ENCODE data around the gene FRMD8.

Gene FRMD8

DNA sequence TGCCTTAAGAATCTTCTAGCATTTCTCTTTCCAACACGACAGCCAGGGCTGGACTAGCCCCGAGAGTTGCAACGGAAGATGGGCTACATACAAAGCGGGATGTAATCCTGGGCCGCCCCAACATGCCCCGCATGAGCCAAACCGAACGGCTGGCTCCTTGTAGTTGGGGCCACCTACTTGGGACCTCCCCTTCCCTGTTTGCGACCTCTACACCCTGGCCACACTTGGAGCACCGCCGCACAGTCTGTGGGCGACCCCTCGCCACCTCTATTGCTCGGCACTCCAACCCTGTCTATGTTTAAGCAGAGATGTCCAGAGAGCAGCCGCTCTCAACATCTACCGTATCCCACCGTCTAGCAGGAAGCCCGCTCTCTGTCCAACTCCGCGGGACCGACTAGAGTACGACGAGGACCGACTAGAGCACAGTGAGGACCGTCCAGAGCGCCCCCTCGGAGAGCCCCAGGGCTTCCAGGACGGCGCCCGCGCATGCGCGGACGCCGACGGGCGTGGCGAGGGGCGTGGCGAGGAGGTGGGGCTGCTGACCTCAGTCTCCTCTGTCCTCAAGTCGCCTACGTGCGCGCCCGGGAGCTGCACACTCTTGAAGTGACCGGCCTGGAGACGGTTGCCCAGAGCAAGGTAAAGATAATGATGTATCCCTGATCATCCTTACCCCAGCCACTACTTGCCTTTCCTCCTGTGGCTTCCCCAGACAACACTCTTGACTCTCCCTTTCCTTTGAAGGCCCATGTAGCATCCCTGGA, 68.4 kb downstream of the FRMD8 start:
- peak; percentile 58 for DNase-seq (ENCODE audit: low read depth)

DNA sequence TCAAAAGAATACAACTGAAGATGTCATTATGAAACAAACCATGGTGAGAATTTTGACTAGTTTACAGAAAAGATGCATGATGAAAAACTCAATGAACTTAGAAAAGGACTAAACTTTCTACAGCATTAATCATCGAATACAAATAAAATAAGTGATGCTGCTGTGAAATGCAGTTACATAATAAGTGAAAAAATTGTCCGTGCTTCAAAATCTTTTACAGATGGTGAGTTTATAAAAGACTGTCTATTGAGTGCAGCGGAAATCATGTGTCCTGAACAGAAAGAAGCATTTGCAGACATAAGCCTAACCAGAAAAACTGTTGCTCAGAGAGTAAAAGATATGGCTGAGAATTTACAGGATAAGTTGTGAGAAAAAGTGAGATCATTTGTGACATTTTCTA, 70.0 kb downstream of the FRMD8 start:
- no peak for DNase-seq (ENCODE audit: low read depth)

DNA sequence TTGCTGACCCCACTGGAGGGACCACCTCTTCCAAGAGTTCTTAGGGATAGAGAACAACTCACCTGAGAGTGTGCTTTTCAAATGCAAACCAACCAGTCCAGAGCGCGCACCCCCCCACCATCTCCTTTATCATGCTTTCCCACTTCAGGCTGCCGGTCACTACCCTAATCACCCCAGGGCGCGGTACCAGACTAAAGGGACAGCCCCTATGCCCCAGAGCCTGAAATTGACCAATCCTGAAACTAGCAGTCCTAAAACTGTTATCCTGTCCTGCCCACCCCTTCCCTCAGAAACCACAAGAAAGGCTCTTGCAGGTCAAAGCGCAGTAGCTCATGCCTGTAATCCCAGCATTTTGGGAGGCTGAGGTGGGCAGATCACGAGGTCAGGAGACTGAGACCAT, 73.1 kb downstream of the FRMD8 start:
- no peak for DNase-seq (ENCODE audit: low read depth)

Data from amniotic epithelial cell (primary cell).